Adrenal gland (tissue), 5 donors: ENCODE measurements around the gene COL23A1.

ENCODE experiments used
- CTCF ChIP-seq, 6 experiments: fragments of 450-650 bp in 4 of 6; fragments of 200-600 bp in 2 of 6; sonication (generic) in 1 of 6; IDR thresholded peaks; 1 replicate in 5 of 6; 2 replicates in 1 of 6; pipeline versions ENCODE4 v1.5.1 to v1.8.0; 2016 to 2021; ENCODE audit warnings: antibody characterized with exemption in 6 of 6, mild to moderate bottlenecking in 2 of 6, moderate library complexity in 1 of 6
- POLR2A ChIP-seq, 2 donors: fragments of 450-650 bp; IDR thresholded peaks; one replicate each; pipeline ENCODE4 v1.6.1; 2017; ENCODE audit warnings: antibody characterized with exemption in 2 of 2, mild to moderate bottlenecking in 2 of 2, moderate library complexity in 1 of 2
- donor health status: DM: no; HTN: no; CAD: no.

DNA sequence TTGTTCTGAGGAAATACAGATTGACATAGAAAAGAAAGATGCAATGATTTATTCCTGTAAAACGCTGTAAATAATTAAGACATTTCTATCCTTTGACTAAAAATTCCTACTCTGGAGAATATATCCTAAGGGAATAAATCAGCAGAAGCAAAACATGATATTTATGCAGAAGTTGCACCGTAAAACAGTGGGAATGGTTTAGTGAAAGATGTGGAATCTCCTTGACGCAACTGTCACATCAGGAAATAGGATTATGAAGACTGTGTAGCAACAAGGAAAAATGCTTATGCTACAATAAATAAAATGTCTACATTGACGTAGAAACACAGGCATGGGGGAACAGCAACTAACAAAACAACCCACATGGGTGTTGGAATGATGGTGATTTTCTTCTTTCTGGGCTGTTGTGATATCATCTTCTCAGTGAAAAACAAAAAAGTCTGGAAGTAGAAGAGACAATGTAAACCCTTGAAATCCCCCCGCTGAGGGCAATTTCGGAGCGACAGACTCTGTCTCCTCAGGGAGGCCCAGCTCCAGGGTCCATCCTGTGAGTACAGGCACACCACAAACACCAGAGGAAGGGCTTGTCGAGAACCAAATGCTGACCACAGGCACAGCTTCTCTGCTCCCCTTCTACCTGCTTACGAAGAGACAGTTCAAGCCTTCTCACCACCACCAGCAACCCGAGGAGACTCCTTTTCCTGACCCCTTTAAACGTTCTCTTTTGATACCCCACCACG is 25.2 kb downstream of the COL23A1 start:
- TF ChIP-seq CTCF (IDR thresholded peaks at IDR 0.05) (no peak), POLR2A (IDR thresholded peaks at IDR 0.05) (no peak)
